Keratinocyte (primary cell): Measurements from ENCODE around the gene UPP2. TPM values are rescaled to one million over a fixed set of nuclear protein-coding genes. Genes with fewer than 3 reads are reported as not detected.

Experiments used
- DNase-seq: peaks from one replicate; pipeline ENCODE4 v3.0.0-alpha.2; 2011; ENCODE audit warnings: low read depth, missing footprints, low spot score
- FAIRE-seq: peaks from 2 replicates; lab custom pipeline; 2011; peaks lifted over from hg19 to GRCh38; lab: Jason Lieb, UNC
- H2AFZ ChIP-seq: 2 replicates; pipeline ENCODE4 v1.6.0; 2012; ENCODE audit warnings: low read length, control low read depth, inconsistent platforms; ENCODE audit not compliant: control insufficient read depth
- H3K27ac ChIP-seq: 2 replicates; pipeline ENCODE4 v1.5.1; 2011; ENCODE audit warnings: low read length; ENCODE audit not compliant: control insufficient read depth, insufficient read depth
- H3K27me3 ChIP-seq: 3 replicates; pipeline ENCODE4 v1.6.0; 2011; ENCODE audit warnings: low read length; ENCODE audit not compliant: control insufficient read depth, insufficient read depth; ENCODE audit errors: extremely low read depth
- H3K36me3 ChIP-seq, 2 experiments: 2 replicates in 1 of 2; 3 replicates in 1 of 2; pipeline ENCODE4 v1.5.1; 2011; ENCODE audit warnings: low read length in 2 of 2, mild to moderate bottlenecking in 1 of 2; ENCODE audit not compliant: control insufficient read depth in 2 of 2, insufficient read depth in 2 of 2; ENCODE audit errors: extremely low read depth in 1 of 2
- H3K4me1 ChIP-seq: 3 replicates; pipeline ENCODE4 v1.5.1; 2011; ENCODE audit warnings: low read length; ENCODE audit not compliant: control insufficient read depth, insufficient read depth; ENCODE audit errors: extremely low read depth
- H3K4me2 ChIP-seq: 3 replicates; pipeline ENCODE4 v1.6.0; 2011; ENCODE audit warnings: low read depth, low read length; ENCODE audit not compliant: control insufficient read depth, insufficient read depth; ENCODE audit errors: extremely low read depth
- H3K4me3 ChIP-seq, 3 experiments: fragments of 200-600 bp in 1 of 3; sonication (generic) in 1 of 3; 2 replicates in 2 of 3; 3 replicates in 1 of 3; pipeline ENCODE4 v1.5.1; 2011 to 2016; ENCODE audit warnings: low read length in 3 of 3, mild to moderate bottlenecking in 3 of 3, control low read depth in 2 of 3, inconsistent platforms in 1 of 3, low read depth in 1 of 3, mixed read lengths in 1 of 3, mixed run types in 1 of 3, moderate library complexity in 1 of 3; ENCODE audit not compliant: control insufficient read depth in 2 of 3, insufficient read depth in 2 of 3; ENCODE audit errors: extremely low read depth in 1 of 3
- H3K79me2 ChIP-seq: 2 replicates; pipeline ENCODE4 v1.6.0; 2012; ENCODE audit warnings: low read length; ENCODE audit not compliant: control insufficient read depth, insufficient read depth
- H3K9ac ChIP-seq: 3 replicates; pipeline ENCODE4 v1.6.0; 2011; ENCODE audit warnings: low read length; ENCODE audit not compliant: control insufficient read depth, insufficient read depth; ENCODE audit errors: extremely low read depth
- H3K9me1 ChIP-seq: 3 replicates; pipeline ENCODE4 v1.6.0; 2011; ENCODE audit warnings: low read length; ENCODE audit not compliant: control insufficient read depth, insufficient read depth; ENCODE audit errors: extremely low read depth
- H3K9me3 ChIP-seq: 2 replicates; pipeline ENCODE4 v1.5.1; 2012; ENCODE audit warnings: low read depth, low read length; ENCODE audit not compliant: control insufficient read depth
- H4K20me1 ChIP-seq: 3 replicates; pipeline ENCODE4 v1.6.0; 2011; ENCODE audit warnings: low read length; ENCODE audit not compliant: control insufficient read depth, insufficient read depth; ENCODE audit errors: extremely low read depth
- EZH2 ChIP-seq: IDR thresholded peaks from one replicate; pipeline ENCODE4 v1.6.1; 2012; ENCODE audit warnings: inconsistent platforms, mild to moderate bottlenecking, low read length, moderate library complexity
- dilution Hi-C: fragments of 300-500 bp; cut with MboI; formaldehyde crosslinking; loops from one replicate; pipeline ENCODE4 v1.7.0; 2020; ENCODE audit warnings: low sequenced_read_pairs; ENCODE audit not compliant: extremely low pct_ligation_motif_present
- polyA plus RNA-seq, 5 experiments: library from polyadenylated mRNA; depleted of rRNA in 3 of 5; stranded (reverse) in 3 of 5; stranded (forward) in 1 of 5; unstranded in 1 of 5; fragments of >200 nt; gene quantifications; 1 replicate in 1 of 5; 2 replicates in 3 of 5; 3 replicates in 1 of 5; pipeline versions ENCODE4 v1.2.1 to v1.2.3, GENCODE V29; 2011 to 2012; ENCODE audit warnings: missing spikeins in 2 of 5, low read depth in 1 of 5, low replicate concordance in 1 of 5
- TF ChIP-seq, protein P1 (sequence below), 3 experiments: IDR thresholded peaks in 1 of 3; conservative IDR thresholded peaks in 1 of 3; optimal IDR thresholded peaks in 1 of 3; 2 replicates in 2 of 3; 3 replicates in 1 of 3; pipeline versions ENCODE3 to v1.5.1; 2011; ENCODE audit warnings: low read length in 3 of 3, mild to moderate bottlenecking in 3 of 3, moderate library complexity in 2 of 3, control low read depth in 1 of 3, inconsistent platforms in 1 of 3; ENCODE audit not compliant: insufficient read depth in 2 of 3; ENCODE audit errors: extremely low read depth in 1 of 3

UPP2 gene
- polyA plus RNA-seq, 1 donor (not counting 4 experiments of a cell fraction or from before 2014, with no cell fraction given) = not detected

- dilution Hi-C loops = no loop called here
- DNase-seq = no peak
- Histone ChIP-seq H3K9ac (no peak overlapping the region), H3K36me3 (no peaks in the 10 kb centered on the region), H3K4me1 (no peaks in the 10 kb centered on the region), H3K27me3 (no peaks in the 10 kb centered on the region), H4K20me1 (no peaks in the 10 kb centered on the region), H3K9me3 (no peaks in the 10 kb centered on the region), H3K79me2 (no peaks in the 10 kb centered on the region), H2AFZ (no peak overlapping the region), H3K27ac (no peak overlapping the region), H3K4me2 (no peak overlapping the region), H3K9me1 (no peaks in the 10 kb centered on the region), H3K4me3 (no peak overlapping the region)
- FAIRE-seq = no peak
- TF ChIP-seq, protein P1, sequence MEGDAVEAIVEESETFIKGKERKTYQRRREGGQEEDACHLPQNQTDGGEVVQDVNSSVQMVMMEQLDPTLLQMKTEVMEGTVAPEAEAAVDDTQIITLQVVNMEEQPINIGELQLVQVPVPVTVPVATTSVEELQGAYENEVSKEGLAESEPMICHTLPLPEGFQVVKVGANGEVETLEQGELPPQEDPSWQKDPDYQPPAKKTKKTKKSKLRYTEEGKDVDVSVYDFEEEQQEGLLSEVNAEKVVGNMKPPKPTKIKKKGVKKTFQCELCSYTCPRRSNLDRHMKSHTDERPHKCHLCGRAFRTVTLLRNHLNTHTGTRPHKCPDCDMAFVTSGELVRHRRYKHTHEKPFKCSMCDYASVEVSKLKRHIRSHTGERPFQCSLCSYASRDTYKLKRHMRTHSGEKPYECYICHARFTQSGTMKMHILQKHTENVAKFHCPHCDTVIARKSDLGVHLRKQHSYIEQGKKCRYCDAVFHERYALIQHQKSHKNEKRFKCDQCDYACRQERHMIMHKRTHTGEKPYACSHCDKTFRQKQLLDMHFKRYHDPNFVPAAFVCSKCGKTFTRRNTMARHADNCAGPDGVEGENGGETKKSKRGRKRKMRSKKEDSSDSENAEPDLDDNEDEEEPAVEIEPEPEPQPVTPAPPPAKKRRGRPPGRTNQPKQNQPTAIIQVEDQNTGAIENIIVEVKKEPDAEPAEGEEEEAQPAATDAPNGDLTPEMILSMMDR (optimal IDR thresholded peaks at IDR 0.05 in 1 of 3, IDR thresholded peaks at IDR 0.05 in 1 of 3, conservative IDR thresholded peaks at IDR 0.05 in 1 of 3; ENCODE audit: extremely low read depth in 1 of 3, insufficient read depth in 2 of 3, low read length in 3 of 3) = no peak
- no peak for TF ChIP-seq EZH2
These were observed 6.4 kb upstream of the UPP2 start for GRCh38 chr2:158095269-158095668.

GRCh38 chr2:158095912-158096311 is 5.8 kb upstream of the UPP2 start:
- no peaks in the 10 kb centered on the region for H4K20me1 ChIP-seq
- TF ChIP-seq, protein P1 (optimal IDR thresholded peaks at IDR 0.05 in 1 of 3, IDR thresholded peaks at IDR 0.05 in 1 of 3, conservative IDR thresholded peaks at IDR 0.05 in 1 of 3; ENCODE audit: extremely low read depth in 1 of 3, insufficient read depth in 2 of 3, low read length in 3 of 3) = no peak
- no peak for TF ChIP-seq EZH2
- no peak overlapping the region for H3K4me3 ChIP-seq
- H3K36me3 ChIP-seq = no peaks in the 10 kb centered on the region
- no peak for FAIRE-seq
- no peaks in the 10 kb centered on the region for H3K9me1 ChIP-seq
- H3K9ac ChIP-seq = no peak overlapping the region
- dilution Hi-C loops = no loop called here
- no peak overlapping the region for H3K4me2 ChIP-seq
- H2AFZ ChIP-seq = no peak overlapping the region
- H3K4me1 ChIP-seq = no peaks in the 10 kb centered on the region
- no peaks in the 10 kb centered on the region for H3K79me2 ChIP-seq
- H3K27ac ChIP-seq = no peak overlapping the region
- H3K9me3 ChIP-seq = no peaks in the 10 kb centered on the region
- H3K27me3 ChIP-seq = no peaks in the 10 kb centered on the region
- no peak for DNase-seq
